HepG2 (cell line): ENCODE measurements around the gene COPZ1. TPM values are rescaled to one million over a fixed set of nuclear protein-coding genes. Genes with fewer than 3 reads are reported as not detected.

ENCODE experiments used
- CBX1 ChIP-seq: IDR thresholded peaks from one replicate; pipeline ENCODE4 v1.6.1; 2016; ENCODE audit warnings: antibody characterized with exemption, low read depth
- HDAC1 ChIP-seq: sonication (generic); formaldehyde crosslinking; IDR thresholded peaks from 2 replicates; pipeline ENCODE4 v1.5.1; 2020; ENCODE audit warnings: mild to moderate bottlenecking, missing genetic modification reagents
- MYC ChIP-seq: sonication (generic); formaldehyde crosslinking; IDR thresholded peaks from 2 replicates; pipeline ENCODE4 v1.9.0; 2021; ENCODE audit warnings: missing genetic modification reagents, borderline replicate concordance
- NFYC ChIP-seq: IDR thresholded peaks from 2 replicates; pipeline ENCODE4 v1.6.1; 2016; ENCODE audit warnings: missing genetic modification reagents, missing compliant biosample characterization
- PHF21A ChIP-seq: sonication (generic); formaldehyde crosslinking; IDR thresholded peaks from 2 replicates; pipeline ENCODE4 v1.5.0; 2020; ENCODE audit warnings: mild to moderate bottlenecking, missing genetic modification reagents
- POLR2G ChIP-seq: fragments of 200-400 bp; formaldehyde crosslinking; IDR thresholded peaks from 2 replicates; pipeline ENCODE4 v1.6.1; 2018; ENCODE audit warnings: mild to moderate bottlenecking, low read depth, low read length, moderate library complexity
- RXRA ChIP-seq: sonication (generic); formaldehyde crosslinking; IDR thresholded peaks from 2 replicates; pipeline ENCODE4 v1.5.1; 2020; ENCODE audit warnings: missing genetic modification reagents
- SP1 ChIP-seq, 2 experiments: fragments of 450-650 bp in 1 of 2; sonication (generic) in 1 of 2; formaldehyde crosslinking in 1 of 2; IDR thresholded peaks; 2 replicates each; pipeline versions ENCODE4 v1.4.0 to v1.6.1; 2016 to 2020; ENCODE audit warnings: missing genetic modification reagents in 1 of 2
- STAG1 ChIP-seq: sonication (generic); formaldehyde crosslinking; IDR thresholded peaks from 2 replicates; pipeline ENCODE4 v1.4.0; 2020; ENCODE audit warnings: missing genetic modification reagents
- XBP1 ChIP-seq: sonication (generic); formaldehyde crosslinking; IDR thresholded peaks from 2 replicates; pipeline ENCODE4 v1.5.0; 2020; ENCODE audit warnings: missing genetic modification reagents
- ZBTB7A ChIP-seq: sonication (generic); formaldehyde crosslinking; IDR thresholded peaks from 2 replicates; pipeline ENCODE4 v1.8.0; 2022; ENCODE audit warnings: mild to moderate bottlenecking, missing genetic modification reagents
- ZBTB7B ChIP-seq: sonication (generic); formaldehyde crosslinking; IDR thresholded peaks from 2 replicates; pipeline ENCODE4 v1.4.0; 2020; ENCODE audit warnings: missing genetic modification reagents
- ZNF432 ChIP-seq: sonication (generic); formaldehyde crosslinking; IDR thresholded peaks from 2 replicates; pipeline ENCODE4 v1.5.0; 2020; ENCODE audit warnings: missing genetic modification reagents, mild to moderate bottlenecking, borderline replicate concordance
- ZNF572 ChIP-seq: sonication (generic); formaldehyde crosslinking; IDR thresholded peaks from 2 replicates; pipeline ENCODE4 v1.5.1; 2020; ENCODE audit warnings: mild to moderate bottlenecking, missing genetic modification reagents
- ZSCAN20 ChIP-seq: sonication (generic); formaldehyde crosslinking; IDR thresholded peaks from 2 replicates; pipeline ENCODE4 v1.4.0; 2020; ENCODE audit warnings: missing genetic modification reagents, mild to moderate bottlenecking, borderline replicate concordance
- ZSCAN25 ChIP-seq: sonication (generic); formaldehyde crosslinking; IDR thresholded peaks from 2 replicates; pipeline ENCODE4 v1.8.0; 2022; ENCODE audit warnings: mild to moderate bottlenecking, missing genetic modification reagents
- polyA plus RNA-seq, 8 experiments: library from polyadenylated mRNA; depleted of rRNA in 3 of 8; stranded (reverse) in 7 of 8; unstranded in 1 of 8; fragments of >200 nt; fragmentation: Illumina TruSeq in 4 of 8; extraction: Trizol in 4 of 8; gene quantifications; 2 replicates each; pipeline versions ENCODE4 v1.2.1 to v1.2.3, GENCODE V29; 2011 to 2016; ENCODE audit warnings: low read depth in 4 of 8, missing spikeins in 1 of 8, mixed read lengths in 1 of 8; ENCODE audit not compliant: insufficient read depth in 1 of 8
- total RNA-seq, 5 experiments: library from RNA; depleted of rRNA; stranded (reverse); fragments of >200 nt; fragmentation: Illumina TruSeq; extraction: Trizol; gene quantifications; 2 replicates each; pipeline ENCODE4 v1.2.3, GENCODE V29; 2016; ENCODE audit warnings: low read depth in 1 of 5
- TF ChIP-seq, protein P1 (sequence below): IDR thresholded peaks from 2 replicates; pipeline ENCODE4 v1.6.1; 2016
- TF ChIP-seq, protein P2 (sequence below): IDR thresholded peaks from 2 replicates; pipeline ENCODE4 v1.6.1; 2016; ENCODE audit warnings: low read depth, control low read depth
- TF ChIP-seq, protein P3 (sequence below): sonication (generic); formaldehyde crosslinking; IDR thresholded peaks from 2 replicates; pipeline ENCODE4 v1.4.0; 2020; ENCODE audit warnings: mild to moderate bottlenecking, missing genetic modification reagents, borderline replicate concordance
- TF ChIP-seq, protein P4 (sequence below): sonication (generic); formaldehyde crosslinking; IDR thresholded peaks from 2 replicates; pipeline ENCODE4 v1.4.0; 2020; ENCODE audit warnings: missing genetic modification reagents, low read depth, mild to moderate bottlenecking, borderline replicate concordance

The COPZ1 gene
- total and polyA plus RNA-seq, 2 of the 13 experiments (the other 11 are each of a cell fraction or from before 2014, with no cell fraction given), result 125 to 184 TPM

DNA sequence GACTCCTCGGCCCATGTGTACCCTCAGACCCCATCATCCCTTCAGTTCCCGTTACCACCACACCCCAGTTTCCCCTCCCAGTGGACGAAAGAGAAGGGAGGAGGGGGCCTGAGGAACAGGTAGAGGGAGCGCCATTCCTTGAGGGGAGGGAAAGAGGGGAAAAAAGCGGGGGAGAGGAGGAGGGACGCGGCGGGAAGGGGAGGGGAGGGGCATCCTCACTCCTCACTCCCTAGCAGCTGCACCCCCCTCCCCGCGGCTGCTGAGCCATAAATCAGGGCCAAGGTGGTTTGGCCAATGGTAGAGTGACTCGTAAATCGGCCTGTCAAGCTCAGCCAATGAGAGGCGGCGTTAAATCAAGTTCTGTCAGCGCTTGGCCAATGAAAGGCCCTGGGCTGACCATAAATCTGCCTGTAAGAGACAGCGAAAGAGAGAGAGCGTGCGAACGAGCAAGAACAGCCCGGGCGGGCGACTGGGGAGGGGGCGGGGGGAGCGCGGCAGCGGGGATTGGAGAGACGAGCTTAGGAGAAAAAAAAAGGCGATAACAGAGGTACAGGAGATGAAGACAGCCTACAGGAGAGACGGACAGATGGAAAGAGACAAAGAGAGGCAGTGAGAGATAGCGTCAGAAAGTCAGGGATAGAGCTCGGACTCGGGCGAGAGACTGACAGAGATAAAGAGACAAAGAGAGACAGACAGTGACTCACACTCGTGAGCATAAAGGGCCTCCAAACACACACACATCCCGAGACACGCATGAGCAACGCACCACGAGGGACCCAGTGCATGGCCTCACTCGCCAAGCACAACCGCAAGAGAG lies 34.2 kb downstream of the COPZ1 start (continued):
- no peak for TF ChIP-seq SP1 (IDR thresholded peaks at IDR 0.05)
- peak; percentile 73 for TF ChIP-seq SP1 (CRISPR knock-in tag; IDR thresholded peaks at IDR 0.05)
- TF ChIP-seq ZBTB7B (CRISPR knock-in tag), result 0 out of 2 replicates have a peak, but pooled peaks have one; percentile 15
- peak; percentile 72; the same call in 1 of the 2 replicates for TF ChIP-seq ZNF572
- 0 out of 2 replicates have a peak, but pooled peaks have one; percentile 13 for TF ChIP-seq STAG1 (CRISPR knock-in tag)
- peak; percentile 13 for TF ChIP-seq CBX1
- peak; percentile 80; the same call in 1 of the 2 replicates for TF ChIP-seq XBP1 (CRISPR knock-in tag)
- no peak for TF ChIP-seq RXRA (CRISPR knock-in tag)
- peak; percentile 94 for TF ChIP-seq NFYC (CRISPR knock-in tag)
- TF ChIP-seq, protein P1, sequence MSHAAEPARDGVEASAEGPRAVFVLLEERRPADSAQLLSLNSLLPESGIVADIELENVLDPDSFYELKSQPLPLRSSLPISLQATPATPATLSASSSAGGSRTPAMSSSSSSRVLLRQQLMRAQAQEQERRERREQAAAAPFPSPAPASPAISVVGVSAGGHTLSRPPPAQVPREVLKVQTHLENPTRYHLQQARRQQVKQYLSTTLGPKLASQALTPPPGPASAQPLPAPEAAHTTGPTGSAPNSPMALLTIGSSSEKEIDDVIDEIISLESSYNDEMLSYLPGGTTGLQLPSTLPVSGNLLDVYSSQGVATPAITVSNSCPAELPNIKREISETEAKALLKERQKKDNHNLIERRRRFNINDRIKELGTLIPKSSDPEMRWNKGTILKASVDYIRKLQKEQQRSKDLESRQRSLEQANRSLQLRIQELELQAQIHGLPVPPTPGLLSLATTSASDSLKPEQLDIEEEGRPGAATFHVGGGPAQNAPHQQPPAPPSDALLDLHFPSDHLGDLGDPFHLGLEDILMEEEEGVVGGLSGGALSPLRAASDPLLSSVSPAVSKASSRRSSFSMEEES, result no peak
- peak; percentile 67 for TF ChIP-seq ZSCAN25
- TF ChIP-seq ZBTB7A (CRISPR knock-in tag), result no peak
- TF ChIP-seq HDAC1 (CRISPR knock-in tag), result peak; percentile 33; the same call in 1 of the 2 replicates
- peak; percentile 35; the same call in 1 of the 2 replicates for TF ChIP-seq POLR2G
- TF ChIP-seq ZSCAN20, result 0 out of 2 replicates have a peak, but pooled peaks have one; percentile 24
- TF ChIP-seq, protein P2, sequence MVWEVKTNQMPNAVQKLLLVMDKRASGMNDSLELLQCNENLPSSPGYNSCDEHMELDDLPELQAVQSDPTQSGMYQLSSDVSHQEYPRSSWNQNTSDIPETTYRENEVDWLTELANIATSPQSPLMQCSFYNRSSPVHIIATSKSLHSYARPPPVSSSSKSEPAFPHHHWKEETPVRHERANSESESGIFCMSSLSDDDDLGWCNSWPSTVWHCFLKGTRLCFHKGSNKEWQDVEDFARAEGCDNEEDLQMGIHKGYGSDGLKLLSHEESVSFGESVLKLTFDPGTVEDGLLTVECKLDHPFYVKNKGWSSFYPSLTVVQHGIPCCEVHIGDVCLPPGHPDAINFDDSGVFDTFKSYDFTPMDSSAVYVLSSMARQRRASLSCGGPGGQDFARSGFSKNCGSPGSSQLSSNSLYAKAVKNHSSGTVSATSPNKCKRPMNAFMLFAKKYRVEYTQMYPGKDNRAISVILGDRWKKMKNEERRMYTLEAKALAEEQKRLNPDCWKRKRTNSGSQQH, result peak; percentile 47; the same call in 1 of the 2 replicates
- TF ChIP-seq, protein P3, sequence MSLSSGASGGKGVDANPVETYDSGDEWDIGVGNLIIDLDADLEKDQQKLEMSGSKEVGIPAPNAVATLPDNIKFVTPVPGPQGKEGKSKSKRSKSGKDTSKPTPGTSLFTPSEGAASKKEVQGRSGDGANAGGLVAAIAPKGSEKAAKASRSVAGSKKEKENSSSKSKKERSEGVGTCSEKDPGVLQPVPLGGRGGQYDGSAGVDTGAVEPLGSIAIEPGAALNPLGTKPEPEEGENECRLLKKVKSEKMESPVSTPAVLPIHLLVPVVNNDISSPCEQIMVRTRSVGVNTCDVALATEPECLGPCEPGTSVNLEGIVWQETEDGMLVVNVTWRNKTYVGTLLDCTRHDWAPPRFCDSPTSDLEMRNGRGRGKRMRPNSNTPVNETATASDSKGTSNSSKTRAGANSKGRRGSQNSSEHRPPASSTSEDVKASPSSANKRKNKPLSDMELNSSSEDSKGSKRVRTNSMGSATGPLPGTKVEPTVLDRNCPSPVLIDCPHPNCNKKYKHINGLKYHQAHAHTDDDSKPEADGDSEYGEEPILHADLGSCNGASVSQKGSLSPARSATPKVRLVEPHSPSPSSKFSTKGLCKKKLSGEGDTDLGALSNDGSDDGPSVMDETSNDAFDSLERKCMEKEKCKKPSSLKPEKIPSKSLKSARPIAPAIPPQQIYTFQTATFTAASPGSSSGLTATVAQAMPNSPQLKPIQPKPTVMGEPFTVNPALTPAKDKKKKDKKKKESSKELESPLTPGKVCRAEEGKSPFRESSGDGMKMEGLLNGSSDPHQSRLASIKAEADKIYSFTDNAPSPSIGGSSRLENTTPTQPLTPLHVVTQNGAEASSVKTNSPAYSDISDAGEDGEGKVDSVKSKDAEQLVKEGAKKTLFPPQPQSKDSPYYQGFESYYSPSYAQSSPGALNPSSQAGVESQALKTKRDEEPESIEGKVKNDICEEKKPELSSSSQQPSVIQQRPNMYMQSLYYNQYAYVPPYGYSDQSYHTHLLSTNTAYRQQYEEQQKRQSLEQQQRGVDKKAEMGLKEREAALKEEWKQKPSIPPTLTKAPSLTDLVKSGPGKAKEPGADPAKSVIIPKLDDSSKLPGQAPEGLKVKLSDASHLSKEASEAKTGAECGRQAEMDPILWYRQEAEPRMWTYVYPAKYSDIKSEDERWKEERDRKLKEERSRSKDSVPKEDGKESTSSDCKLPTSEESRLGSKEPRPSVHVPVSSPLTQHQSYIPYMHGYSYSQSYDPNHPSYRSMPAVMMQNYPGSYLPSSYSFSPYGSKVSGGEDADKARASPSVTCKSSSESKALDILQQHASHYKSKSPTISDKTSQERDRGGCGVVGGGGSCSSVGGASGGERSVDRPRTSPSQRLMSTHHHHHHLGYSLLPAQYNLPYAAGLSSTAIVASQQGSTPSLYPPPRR, result 0 out of 2 replicates have a peak, but pooled peaks have one; percentile 35
- no peak for TF ChIP-seq ZNF432 (CRISPR knock-in tag)
- TF ChIP-seq MYC (CRISPR knock-in tag), result peak; percentile 83
- TF ChIP-seq, protein P4, sequence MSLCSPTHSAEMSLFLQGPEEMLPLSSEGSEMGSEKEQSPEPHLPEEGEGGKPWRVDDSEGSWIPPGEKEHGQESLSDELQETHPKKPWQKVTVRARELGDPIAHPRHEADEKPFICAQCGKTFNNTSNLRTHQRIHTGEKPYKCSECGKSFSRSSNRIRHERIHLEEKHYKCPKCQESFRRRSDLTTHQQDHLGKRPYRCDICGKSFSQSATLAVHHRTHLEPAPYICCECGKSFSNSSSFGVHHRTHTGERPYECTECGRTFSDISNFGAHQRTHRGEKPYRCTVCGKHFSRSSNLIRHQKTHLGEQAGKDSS, result peak; percentile 22; the same call in 1 of the 2 replicates
- TF ChIP-seq PHF21A, result peak; percentile 100
